HG03066 (cell line): ENCODE results near the gene TPST1.
"Not testable (repeated sequence)": the region's sequence is repeated elsewhere in the genome, so short reads cannot be mapped to it uniquely, and the experiment has no call there.

Experiments
- ATAC-seq: cut with Tn5 transposase; IDR thresholded peaks from one replicate; pipeline ENCODE4 v1.9.1; 2021; ENCODE audit warnings: low read depth; ENCODE audit not compliant: unreplicated experiment

Gene TPST1

GRCh38 chr7:66204822-66205740 is at the start of gene TPST1:
TSS of gene TPST1 (plus strand) at chr7:66205334. CDS start at chr7:66240426, 35,092 bp downstream.
- ATAC-seq = peak; percentile 92

DNA sequence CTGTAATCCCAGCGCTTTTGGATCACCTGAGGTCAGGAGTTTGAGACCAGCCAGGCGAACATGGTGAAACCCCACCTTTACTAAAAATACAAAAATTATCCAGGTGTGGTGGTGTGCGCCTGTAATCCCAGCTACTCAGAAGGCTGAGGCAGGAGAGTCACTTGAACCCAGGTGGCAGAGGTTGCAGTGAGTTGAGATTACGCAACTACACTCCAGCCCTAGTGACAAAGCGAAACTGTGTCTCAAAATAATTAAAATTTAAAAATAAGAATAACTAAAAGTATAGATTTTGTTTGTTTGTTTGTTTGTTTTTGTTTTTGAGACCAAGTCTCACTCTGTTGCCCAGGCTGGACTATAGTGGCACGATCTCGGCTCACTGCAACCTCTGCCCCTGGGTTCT is 49.1 kb upstream of the TPST1 start:
- not testable (repeated sequence) for ATAC-seq

DNA sequence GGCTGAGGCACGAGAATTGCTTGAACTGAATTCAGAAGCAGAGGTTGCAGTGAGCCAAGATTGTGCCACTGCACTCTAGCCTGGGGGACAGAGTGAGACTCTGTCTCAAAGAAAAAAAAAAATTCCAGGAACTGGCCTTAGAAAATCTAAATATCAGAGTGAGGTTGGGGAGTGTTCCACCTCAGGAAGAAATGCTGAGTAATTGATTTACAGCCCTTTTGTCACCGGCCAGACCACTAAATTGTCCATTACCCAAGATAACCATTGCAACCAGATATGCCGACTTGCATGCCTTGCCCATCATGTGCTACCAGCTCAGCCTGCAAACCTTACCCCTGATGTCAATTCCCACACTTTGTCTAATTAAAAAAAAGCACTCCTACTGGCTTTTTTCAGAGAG is 48.1 kb upstream of the TPST1 start:
- ATAC-seq = no peak

GRCh38 chr7:66162622-66163021 is 42.5 kb upstream of the TPST1 start:
- no peak for ATAC-seq

GRCh38 chr7:66163186-66163610 is 41.9 kb upstream of the TPST1 start:
- ATAC-seq = no peak

GRCh38 chr7:66164356-66164755 is 40.8 kb upstream of the TPST1 start:
- ATAC-seq = no peak

- ATAC-seq = no peak
These were observed 37.3 kb upstream of the TPST1 start for GRCh38 chr7:66167773-66168387.

- ATAC-seq = no peak
These were observed 35.5 kb upstream of the TPST1 start for GRCh38 chr7:66169616-66170015.

DNA sequence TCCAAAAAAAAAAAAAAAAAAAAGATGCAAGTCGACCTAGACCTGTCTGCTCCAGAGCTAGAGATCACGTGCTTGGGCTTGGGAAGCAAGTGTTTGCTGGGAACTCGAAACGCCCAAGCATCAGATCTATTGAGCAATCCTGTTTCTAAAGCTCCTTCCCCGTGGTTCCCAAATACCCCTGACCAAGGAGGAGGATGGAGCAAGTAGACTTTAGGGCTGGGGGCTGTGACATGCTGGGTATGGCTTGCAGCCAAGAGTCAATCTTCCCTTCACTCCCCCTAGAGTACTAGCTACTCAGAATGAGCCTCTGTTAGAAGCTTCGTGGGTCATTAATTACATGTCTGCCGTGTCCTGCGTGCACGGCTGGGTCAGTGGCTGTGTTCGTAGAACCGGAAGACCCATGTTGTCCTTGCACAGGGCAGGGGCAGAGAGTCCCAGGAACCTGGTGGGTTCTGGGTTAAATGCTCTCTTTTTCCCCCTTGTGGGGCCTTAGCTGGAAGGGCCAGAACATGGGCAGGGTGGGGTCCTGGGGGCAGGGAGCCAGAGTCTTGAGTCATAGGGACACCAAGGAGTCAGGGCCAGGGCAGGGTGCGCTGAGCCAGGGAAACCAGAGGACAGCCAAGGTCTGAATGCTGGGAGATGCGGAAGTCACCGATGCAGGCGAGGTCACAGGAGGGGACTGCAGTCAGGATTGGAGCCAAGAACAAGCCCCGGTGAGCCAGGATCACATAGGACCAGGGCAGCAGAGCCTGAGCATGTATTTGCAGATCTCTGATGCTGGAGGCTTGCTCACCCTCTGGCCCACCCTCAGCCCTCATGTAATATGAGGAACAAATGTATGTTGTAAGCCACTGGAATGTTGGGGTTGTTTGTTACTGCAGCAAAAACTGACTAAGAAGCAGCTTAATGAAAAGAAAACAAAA is 34.6 kb upstream of the TPST1 start:
- no peak for ATAC-seq

- ATAC-seq = not testable (repeated sequence)
These were observed 32.4 kb upstream of the TPST1 start for GRCh38 chr7:66172536-66173401.

DNA sequence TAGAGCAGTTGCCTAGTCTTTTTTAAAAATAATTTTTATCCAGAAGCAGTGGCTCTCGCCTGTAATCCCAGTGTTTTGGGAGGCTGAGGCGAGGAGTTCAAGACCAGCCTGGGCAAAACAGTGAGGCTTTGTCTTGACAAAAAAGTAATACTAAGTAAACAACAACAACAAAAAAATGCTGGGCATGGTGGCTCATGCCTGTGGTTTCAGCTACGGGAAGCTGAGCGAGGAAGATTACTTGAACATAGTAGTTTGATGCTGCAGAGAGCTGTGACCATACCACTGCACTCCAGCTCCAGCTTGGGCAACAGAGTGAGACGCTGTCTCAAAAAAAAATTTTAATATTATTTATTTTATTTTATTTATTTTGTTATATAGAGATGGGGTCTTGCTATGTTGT is 31.3 kb upstream of the TPST1 start:
- no peak for ATAC-seq

- ATAC-seq = not testable (repeated sequence)
These were observed 30.1 kb upstream of the TPST1 start for GRCh38 chr7:66175006-66175405.

GRCh38 chr7:66176914-66177313 is 28.2 kb upstream of the TPST1 start:
- no peak for ATAC-seq

DNA sequence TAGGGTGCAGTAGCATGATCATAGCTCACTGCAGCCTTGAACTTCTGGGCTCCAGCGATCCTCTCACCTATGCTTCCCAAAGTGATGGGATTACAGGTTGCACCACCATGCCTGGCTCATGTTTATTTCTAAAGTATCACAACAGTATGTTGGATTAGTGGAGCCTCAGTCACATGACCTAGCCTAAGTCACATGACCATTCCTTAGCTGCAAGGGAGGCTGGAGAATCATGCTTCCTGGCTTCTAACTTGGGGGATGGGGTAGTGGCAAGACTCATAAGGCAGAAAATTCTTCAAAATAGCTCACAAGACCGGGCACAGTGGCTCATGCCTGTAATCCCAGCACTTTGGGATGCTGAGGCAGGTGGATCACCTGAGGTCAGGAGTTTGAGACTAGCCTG is 26.9 kb upstream of the TPST1 start:
- no peak for ATAC-seq

GRCh38 chr7:66181329-66181728 is 23.8 kb upstream of the TPST1 start:
- ATAC-seq = no peak

DNA sequence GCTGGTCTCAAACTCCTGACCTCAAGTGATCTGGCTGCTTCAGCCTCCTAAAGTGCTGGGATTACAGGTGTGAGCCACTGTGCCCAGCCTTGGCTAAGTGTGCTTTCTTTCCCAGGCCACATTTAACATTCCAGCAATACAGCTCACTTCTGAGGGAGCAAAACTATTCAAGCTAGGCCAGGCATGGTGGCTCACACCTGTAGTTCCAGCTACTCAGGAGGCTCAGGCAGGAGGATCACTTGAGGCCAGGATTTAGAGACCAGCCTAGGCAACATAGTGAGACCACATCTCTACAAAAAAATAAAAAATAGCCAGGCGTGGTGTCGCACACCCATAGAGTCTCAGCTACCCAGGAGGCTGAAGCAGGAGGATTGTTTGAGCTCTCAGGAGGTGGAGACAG is 23.3 kb upstream of the TPST1 start:
- no peak for ATAC-seq

DNA sequence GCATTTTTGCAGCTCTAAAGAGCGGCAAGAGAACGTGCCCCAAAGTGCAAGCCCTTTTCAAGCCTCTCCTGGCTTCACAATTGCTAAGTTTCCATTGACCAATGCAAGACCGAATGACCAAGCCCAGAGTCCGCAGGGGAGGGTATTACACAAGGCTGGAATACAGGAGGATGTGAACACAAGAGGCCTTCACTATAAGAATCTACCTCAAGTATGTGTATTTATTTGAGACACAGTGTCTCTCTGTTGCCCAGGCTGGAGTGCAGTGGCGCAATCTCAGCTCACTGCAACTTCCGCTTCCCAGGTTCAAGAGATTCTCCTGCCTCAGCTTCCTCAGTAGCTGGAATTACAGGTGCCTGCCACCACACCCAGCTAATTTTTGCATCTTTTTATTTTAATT is 22.2 kb upstream of the TPST1 start:
- no peak for ATAC-seq

- ATAC-seq = no peak
These were observed 21.4 kb upstream of the TPST1 start for GRCh38 chr7:66183700-66184099.

GRCh38 chr7:66185680-66186187 is 19.4 kb upstream of the TPST1 start:
- no peak for ATAC-seq

GRCh38 chr7:66186991-66187390 is 18.1 kb upstream of the TPST1 start:
- ATAC-seq = no peak
